Measurements from ENCODE around the gene SERTAD2. TPM values are rescaled to one million over a fixed set of nuclear protein-coding genes. Genes with fewer than 3 reads are reported as not detected.
A peak's percentile ranks its signal among the peaks of the same experiment; 100 is the strongest.

The SERTAD2 gene
- total RNA-seq, 2 experiments from 2014 or later = 11.4 to 11.6 TPM

DNA sequence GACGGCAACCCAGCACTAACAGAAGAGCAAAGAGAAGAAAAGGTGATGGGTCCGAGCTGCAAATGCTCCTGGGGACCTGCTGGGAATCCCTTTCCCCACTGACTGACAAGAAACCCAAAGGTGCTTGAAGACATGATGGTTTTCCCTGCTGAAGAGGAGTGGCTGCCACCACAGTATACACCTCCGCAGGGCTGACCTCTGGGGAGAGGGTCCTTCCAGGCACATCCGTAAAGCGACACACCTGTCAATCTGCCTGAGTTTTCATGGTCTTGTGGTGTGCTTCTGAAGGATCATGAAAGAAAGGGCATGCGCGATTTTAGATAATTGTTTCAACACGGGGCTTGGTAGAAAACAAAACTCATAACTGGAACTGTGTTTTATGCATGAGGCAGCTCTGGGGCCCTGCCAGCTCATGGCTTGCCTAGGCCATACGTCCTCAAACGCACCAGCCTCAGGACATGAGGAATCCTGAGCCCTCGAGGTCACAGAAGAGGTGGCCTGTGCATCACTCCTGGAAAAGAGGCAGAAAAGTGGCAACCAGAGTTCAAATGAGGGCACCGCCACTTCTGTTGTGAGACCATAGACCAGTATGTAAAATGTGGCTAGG, 51.8 kb downstream of the SERTAD2 start:
- H3K4me3 Mint-ChIP-seq = no peak overlapping the region
- CTCF ChIA-PET = interaction anchor here (1.2 kb wide), 1 partner anchor 269 kb away, joined by 3 read pairs; no protein-coding TSS in a partner anchor
- no peak overlapping the region for H3K27ac Mint-ChIP-seq
- intact Hi-C loops (cut with micrococcal nuclease) = no loop called here
- no peaks in the 10 kb centered on the region for H3K36me3 Mint-ChIP-seq (ENCODE audit: low read depth)
- peaks cover 10% of the 10 kb centered on the region for H3K4me1 Mint-ChIP-seq (ENCODE audit: low read depth)
- peaks cover 6% of the 10 kb centered on the region for H3K9me3 Mint-ChIP-seq
- H3K27me3 Mint-ChIP-seq (ENCODE audit: low read depth) = no peaks in the 10 kb centered on the region
- DNase-seq = no peak

- CTCF ChIA-PET = interaction anchor here (0.8 to 1.2 kb wide), 2 partner anchors 8 to 268 kb away, joined by 3 to 6 read pairs; no protein-coding TSS in a partner anchor
- intact Hi-C loops (cut with micrococcal nuclease) = no loop called here
- DNase-seq = no peak
- Mint-ChIP-seq H3K27me3 (ENCODE audit: low read depth) (no peaks in the 10 kb centered on the region), H3K4me3 (no peak overlapping the region), H3K36me3 (ENCODE audit: low read depth) (no peaks in the 10 kb centered on the region), H3K9me3 (peaks cover 6% of the 10 kb centered on the region), H3K4me1 (ENCODE audit: low read depth) (peaks cover 3% of the 10 kb centered on the region), H3K27ac (no peak overlapping the region)
Measured at GRCh38 chr2:64601034-64601754, 52.5 kb downstream of the SERTAD2 start.

- no peak for DNase-seq
- Mint-ChIP-seq H3K27ac (no peak overlapping the region), H3K36me3 (ENCODE audit: low read depth) (no peaks in the 10 kb centered on the region), H3K9me3 (peaks cover 5% of the 10 kb centered on the region), H3K27me3 (ENCODE audit: low read depth) (no peaks in the 10 kb centered on the region), H3K4me1 (ENCODE audit: low read depth) (peaks cover 8% of the 10 kb centered on the region), H3K4me3 (no peak overlapping the region)
- CTCF ChIA-PET = interaction anchor here (1.0 to 2.0 kb wide), 2 partner anchors 9 to 232 kb away, joined by 3 to 5 read pairs; no protein-coding TSS in a partner anchor
- intact Hi-C loops (cut with micrococcal nuclease) = no loop called here
Measured at GRCh38 chr2:64599469-64599868, 54.2 kb downstream of the SERTAD2 start.

DNA sequence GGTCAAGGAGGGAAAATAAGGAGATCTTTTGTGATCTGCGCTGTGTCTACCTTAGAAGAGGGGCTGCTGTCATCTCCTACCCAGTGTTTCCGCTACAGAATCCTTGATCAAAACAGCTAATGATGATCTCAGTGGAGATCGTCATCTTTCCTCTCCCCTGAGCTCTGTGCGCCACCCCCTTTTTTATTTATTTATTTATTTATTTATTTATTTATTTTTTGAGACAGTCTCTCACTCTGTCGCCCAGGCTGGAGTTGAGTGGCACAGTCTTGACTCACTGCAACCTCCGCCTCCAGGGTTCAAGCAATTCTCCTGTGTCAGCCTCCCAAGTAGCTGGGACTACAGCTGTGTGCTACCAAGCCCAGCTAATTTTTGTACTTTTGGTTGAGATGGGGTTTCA, 55.5 kb downstream of the SERTAD2 start:
- H3K36me3 Mint-ChIP-seq (ENCODE audit: low read depth) = no peaks in the 10 kb centered on the region
- H3K4me1 Mint-ChIP-seq (ENCODE audit: low read depth) = peaks cover 12% of the 10 kb centered on the region
- H3K27ac Mint-ChIP-seq = no peak overlapping the region
- H3K4me3 Mint-ChIP-seq = no peak overlapping the region
- DNase-seq = no peak
- no peaks in the 10 kb centered on the region for H3K27me3 Mint-ChIP-seq (ENCODE audit: low read depth)
- H3K9me3 Mint-ChIP-seq = no peaks in the 10 kb centered on the region
- CTCF ChIA-PET = interaction anchor here (0.7 to 2.0 kb wide), 4 partner anchors 10 to 270 kb away, joined by 3 to 5 read pairs (median 3); no protein-coding TSS in a partner anchor
- intact Hi-C loops (cut with micrococcal nuclease) = no loop called here

- Mint-ChIP-seq H3K36me3 (ENCODE audit: low read depth) (peaks cover 12% of the 10 kb centered on the region), H3K9me3 (no peaks in the 10 kb centered on the region), H3K4me1 (ENCODE audit: low read depth) (peaks cover 30% of the 10 kb centered on the region), H3K27ac (no peak overlapping the region), H3K27me3 (ENCODE audit: low read depth) (no peaks in the 10 kb centered on the region), H3K4me3 (no peak overlapping the region)
- CTCF ChIA-PET = interaction anchor here (1.2 to 1.9 kb wide), 2 partner anchors 10 to 73 kb away, joined by 3 to 9 read pairs; partner anchors contain the start of gene AFTPH
- intact Hi-C loops (cut with micrococcal nuclease) = no loop called here
- DNase-seq = no peak
Measured at GRCh38 chr2:64595397-64596176, 58.1 kb downstream of the SERTAD2 start.

DNA sequence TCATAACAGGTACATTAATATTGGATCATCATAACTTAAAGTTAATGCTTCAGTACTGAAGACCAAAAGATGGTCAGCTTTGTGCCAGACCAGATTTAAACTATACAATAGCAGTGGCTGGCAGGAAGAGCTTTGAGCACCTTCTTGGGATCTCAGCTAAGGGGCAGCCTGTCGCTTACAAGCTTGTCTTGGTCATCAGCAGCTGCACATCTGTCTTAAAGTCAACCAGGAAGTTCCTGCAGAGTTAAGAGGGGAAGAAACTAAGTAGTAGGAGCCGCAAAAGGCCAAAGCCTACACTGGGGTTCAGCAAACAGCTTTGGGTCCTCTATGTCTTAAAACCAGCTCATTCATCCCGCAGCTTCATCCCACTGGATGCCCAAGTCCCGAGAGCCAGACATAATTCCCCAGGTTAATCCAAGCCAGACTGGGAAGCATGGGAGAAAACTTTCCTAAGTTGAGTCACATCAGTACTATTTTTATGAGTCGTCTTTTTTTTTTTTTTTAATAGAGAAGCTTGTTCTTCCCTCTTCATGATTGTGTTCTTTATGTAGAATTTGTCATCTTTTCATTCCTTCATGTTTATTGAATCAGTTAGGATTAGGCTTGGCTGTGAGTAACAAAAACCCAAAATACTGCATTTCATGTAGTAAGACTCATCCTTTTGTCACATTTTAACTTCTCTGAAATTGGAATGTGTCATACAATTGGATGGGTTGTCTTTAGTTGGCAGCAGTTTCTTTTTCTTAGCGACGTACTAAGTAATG, 59.3 kb downstream of the SERTAD2 start:
- Mint-ChIP-seq H3K27ac (no peak overlapping the region), H3K27me3 (ENCODE audit: low read depth) (no peaks in the 10 kb centered on the region), H3K36me3 (ENCODE audit: low read depth) (peaks cover 12% of the 10 kb centered on the region), H3K4me1 (ENCODE audit: low read depth) (peaks cover 30% of the 10 kb centered on the region), H3K9me3 (no peaks in the 10 kb centered on the region), H3K4me3 (no peak overlapping the region)
- CTCF ChIA-PET = interaction anchor here (0.7 to 1.9 kb wide), 6 partner anchors 14 to 279 kb away, joined by 3 to 9 read pairs (median 5); partner anchors contain the start of gene AFTPH
- intact Hi-C loops (cut with micrococcal nuclease) = no loop called here
- no peak for DNase-seq

DNA sequence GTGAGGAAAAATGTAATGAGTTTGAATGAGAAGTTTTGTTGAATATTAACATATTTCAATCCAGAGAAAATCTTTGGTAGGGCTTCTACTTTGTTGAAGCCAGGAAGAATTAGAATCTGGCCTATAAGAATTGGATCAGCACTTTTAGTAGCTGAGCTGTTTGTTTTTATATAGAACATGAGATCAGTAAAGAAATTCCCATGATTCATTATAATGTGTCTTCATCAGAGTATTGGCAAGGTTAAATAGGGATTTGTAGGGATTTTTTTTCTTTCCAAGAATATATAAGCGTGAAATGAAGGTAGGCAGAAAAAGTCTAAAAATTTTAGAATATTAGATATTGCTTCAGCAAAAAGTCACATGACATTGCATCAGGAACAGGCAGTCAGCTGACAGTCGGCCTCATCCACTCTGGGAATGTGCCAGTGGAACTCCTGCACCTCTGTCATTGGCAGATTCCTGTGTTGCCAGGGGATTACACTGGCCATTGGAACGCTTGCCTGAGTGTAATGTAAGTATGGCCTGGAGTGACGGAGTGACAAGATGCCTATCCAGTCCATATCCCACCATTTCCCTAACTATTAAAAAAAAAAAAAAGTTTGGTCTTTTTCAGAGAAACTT, 60.6 kb downstream of the SERTAD2 start:
- CTCF ChIA-PET = interaction anchor here (1.5 to 2.5 kb wide), 2 partner anchors 71 to 274 kb away, joined by 4 to 10 read pairs; no protein-coding TSS in a partner anchor
- H3K36me3 Mint-ChIP-seq (ENCODE audit: low read depth) = peaks cover 16% of the 10 kb centered on the region
- H3K27me3 Mint-ChIP-seq (ENCODE audit: low read depth) = no peaks in the 10 kb centered on the region
- no peak overlapping the region for H3K27ac Mint-ChIP-seq
- peaks cover 30% of the 10 kb centered on the region for H3K4me1 Mint-ChIP-seq (ENCODE audit: low read depth)
- intact Hi-C loops (cut with micrococcal nuclease) = no loop called here
- H3K4me3 Mint-ChIP-seq = no peak overlapping the region
- H3K9me3 Mint-ChIP-seq = no peaks in the 10 kb centered on the region
- no peak for DNase-seq

GRCh38 chr2:64591188-64591587, 62.5 kb downstream of the SERTAD2 start:
- H3K36me3 Mint-ChIP-seq (ENCODE audit: low read depth) = peaks cover 24% of the 10 kb centered on the region
- CTCF ChIA-PET = interaction anchor here (1.1 to 2.5 kb wide), 4 partner anchors 9 to 276 kb away, joined by 3 to 10 read pairs (median 8); no protein-coding TSS in a partner anchor
- intact Hi-C loops (cut with micrococcal nuclease) = no loop called here
- no peaks in the 10 kb centered on the region for H3K9me3 Mint-ChIP-seq
- peaks cover 36% of the 10 kb centered on the region for H3K4me1 Mint-ChIP-seq (ENCODE audit: low read depth)
- no peak overlapping the region for H3K4me3 Mint-ChIP-seq
- no peak overlapping the region for H3K27ac Mint-ChIP-seq
- peak; percentile 49 for DNase-seq
- no peaks in the 10 kb centered on the region for H3K27me3 Mint-ChIP-seq (ENCODE audit: low read depth)

- CTCF ChIA-PET = interaction anchor here (1.0 to 2.6 kb wide), 11 partner anchors 10 to 285 kb away, joined by 3 to 12 read pairs (median 3); partner anchors contain the start of gene AFTPH
- peaks cover 21% of the 10 kb centered on the region for H3K4me1 Mint-ChIP-seq (ENCODE audit: low read depth)
- DNase-seq = no peak
- no peaks in the 10 kb centered on the region for H3K27me3 Mint-ChIP-seq (ENCODE audit: low read depth)
- H3K9me3 Mint-ChIP-seq = no peaks in the 10 kb centered on the region
- no peak overlapping the region for H3K4me3 Mint-ChIP-seq
- intact Hi-C loops (cut with micrococcal nuclease) = loop anchor here (1.0 to 2.0 kb wide), 4 partner anchors 57 to 286 kb away; no protein-coding TSS in a partner anchor
- peaks cover 24% of the 10 kb centered on the region for H3K36me3 Mint-ChIP-seq (ENCODE audit: low read depth)
- no peak overlapping the region for H3K27ac Mint-ChIP-seq
Measured at GRCh38 chr2:64587561-64587960, 66.2 kb downstream of the SERTAD2 start.

- no peaks in the 10 kb centered on the region for H3K27me3 Mint-ChIP-seq (ENCODE audit: low read depth)
- intact Hi-C loops (cut with micrococcal nuclease) = loop anchor here (1.0 to 2.0 kb wide), 4 partner anchors 57 to 286 kb away; no protein-coding TSS in a partner anchor
- no peak overlapping the region for H3K27ac Mint-ChIP-seq
- peaks cover 18% of the 10 kb centered on the region for H3K36me3 Mint-ChIP-seq (ENCODE audit: low read depth)
- DNase-seq = no peak
- CTCF ChIA-PET = interaction anchor here (0.7 to 2.6 kb wide), 16 partner anchors 10 to 286 kb away, joined by 3 to 12 read pairs (median 3); partner anchors contain the start of gene AFTPH
- H3K4me3 Mint-ChIP-seq = no peak overlapping the region
- H3K4me1 Mint-ChIP-seq (ENCODE audit: low read depth) = peaks cover 16% of the 10 kb centered on the region
- no peaks in the 10 kb centered on the region for H3K9me3 Mint-ChIP-seq
Measured at GRCh38 chr2:64586883-64587481, 66.7 kb downstream of the SERTAD2 start.
